Measurements from ENCODE around the gene DDTL. TPM values are rescaled to one million over a fixed set of nuclear protein-coding genes. Genes with fewer than 3 reads are reported as not detected.

DDTL gene
- total and polyA plus RNA-seq, 9 of the 15 experiments (the other 6 are each of a cell fraction or from before 2014, with no cell fraction given), result 0.05 to 1.7 (median 0.59) TPM; not detected in 4

GRCh38 chr22:23938328-23939016 is 28.2 kb upstream of the DDTL start:
- H3K27me3 ChIP-seq (ENCODE audit: control insufficient read depth in 2 of 2, insufficient read depth in 2 of 2, low read length in 2 of 2), result no peaks in the 10 kb centered on the region
- H3K4me3 ChIP-seq, result no peak overlapping the region
- H3K9me1 ChIP-seq (ENCODE audit: control insufficient read depth, insufficient read depth, low read length), result no peaks in the 10 kb centered on the region
- ChIA-PET CTCF (ENCODE audit: low intra/inter-chr PET ratio) (no interaction called here), POLR2A (no interaction called here)
- H3K36me3 ChIP-seq (ENCODE audit: control insufficient read depth, insufficient read depth, low read length), result no peaks in the 10 kb centered on the region
- H3K9me3 ChIP-seq (replicated peaks; ENCODE audit: control insufficient read depth, insufficient read depth, low read depth, low read length), result no peaks in the 10 kb centered on the region
- H3K4me2 ChIP-seq (ENCODE audit: insufficient read depth, low read length), result no peak overlapping the region
- H2AFZ ChIP-seq (ENCODE audit: low read depth, low read length), result no peak overlapping the region
- no peak for ATAC-seq
- H4K20me1 ChIP-seq (replicated peaks; ENCODE audit: control insufficient read depth, insufficient read depth, low read length), result no peaks in the 10 kb centered on the region
- H3K79me2 ChIP-seq (ENCODE audit: control insufficient read depth, insufficient read depth, low read length), result no peaks in the 10 kb centered on the region
- intact Hi-C loops (cut with micrococcal nuclease), result no loop called here
- DNase-seq (ENCODE audit: extremely low read depth in 1 of 4, low spot score in 3 of 4), result peak; percentile 18 to 58 (median 43)
- H3K4me1 ChIP-seq (replicated peaks in 1 of 2; ENCODE audit: control insufficient read depth in 2 of 2, insufficient read depth in 2 of 2, low read length in 2 of 2), result peaks cover 3 to 8% of the 10 kb centered on the region in 2 experiments; a peak in 4 of 5 replicates
- FAIRE-seq, result peak; percentile 42
- no peak overlapping the region for H3K9ac ChIP-seq (ENCODE audit: insufficient read depth in 1 of 2, low read depth in 2 of 2, low read length in 2 of 2)
- WGBS (ENCODE audit: insufficient coverage, low coverage, missing lambda C conversion rate), result 16% methylated on average over 5 of the region's 5 CpGs
- in situ Hi-C loops (cut with MboI), result loop anchor here (5.0 kb wide), 1 partner anchor 69 kb away; the partner anchor contains the start of gene GSTT4
- no peak overlapping the region for H3K27ac ChIP-seq (ENCODE audit: extremely low read depth, low read depth, low read length)
- BruUV-seq (replicated peaks), result no TSS peak
- TF ChIP-seq SP1 (CRISPR knock-in tag; IDR thresholded peaks at IDR 0.05) (no peak), CBFA2T2 (conservative IDR thresholded peaks at IDR 0.05) (peak; percentile 64), TARDBP (IDR thresholded peaks at IDR 0.05) (no peak), TAL1 (IDR thresholded peaks at IDR 0.05) (peak; percentile 65), HNRNPL (IDR thresholded peaks at IDR 0.05; ENCODE audit: low read depth, low read length) (no peak), NR4A1 (CRISPR knock-in tag; IDR thresholded peaks at IDR 0.05) (no peak), NR4A1 (tag; IDR thresholded peaks at IDR 0.05) (no peak), HLTF (IDR thresholded peaks at IDR 0.05) (no peak), ELF1 (tag; IDR thresholded peaks at IDR 0.05) (no peak), TSC22D4 (tag; IDR thresholded peaks at IDR 0.05) (no peak), SMARCE1 (IDR thresholded peaks at IDR 0.05) (peak; percentile 31; the same call in 1 of the 2 replicates), CBFA2T3 (IDR thresholded peaks at IDR 0.05) (peak; percentile 82), TEAD4 (IDR thresholded peaks at IDR 0.05; ENCODE audit: low read length) (peak; percentile 53; the same call in 1 of the 2 replicates), TEAD4 (CRISPR knock-in tag; IDR thresholded peaks at IDR 0.05; ENCODE audit: borderline replicate concordance) (no peak), ZNF224 (CRISPR knock-in tag; IDR thresholded peaks at IDR 0.05) (no peak), POLR2AphosphoS2 (IDR thresholded peaks at IDR 0.05; ENCODE audit: low read length) (no peak), SRSF1 (IDR thresholded peaks at IDR 0.05; ENCODE audit: low read depth, low read length) (no peak), IRF1 (CRISPR knock-in tag; IDR thresholded peaks at IDR 0.05; ENCODE audit: borderline replicate concordance) (no peak), RBM25 (IDR thresholded peaks at IDR 0.05; ENCODE audit: low read depth, low read length, severe bottlenecking) (no peak)
